Measurements from ENCODE around the gene BEND3. TPM values are rescaled to one million over a fixed set of nuclear protein-coding genes. Genes with fewer than 3 reads are reported as not detected.
"Not testable (repeated sequence)": the region's sequence is repeated elsewhere in the genome, so short reads cannot be mapped to it uniquely, and the experiment has no call there.

The BEND3 gene
- total RNA-seq, 1 donor from 2014 or later: 3.8 TPM

DNA sequence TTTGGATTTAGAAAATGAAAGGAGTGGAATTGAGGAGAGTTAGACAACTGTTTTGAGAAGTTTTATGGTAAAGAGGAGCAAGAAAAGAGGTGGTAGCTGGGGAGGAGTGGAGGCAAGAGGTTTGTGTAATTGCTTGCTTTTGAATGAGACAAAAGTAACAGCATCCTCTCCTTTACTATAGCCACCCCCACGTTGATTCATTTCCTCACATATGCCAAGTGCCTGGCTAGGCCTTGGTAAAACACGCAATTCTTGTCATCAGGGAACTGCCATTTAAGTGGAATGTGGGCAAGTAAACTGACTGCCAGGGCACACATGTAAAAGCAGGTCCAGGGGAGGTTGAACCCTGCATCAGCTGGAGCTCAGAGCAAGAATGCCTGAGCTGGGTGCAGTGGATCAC is 83.3 kb downstream of the BEND3 start:
- Histone ChIP-seq H3K36me3 (no peaks in the 10 kb centered on the region), H3K27ac (no peak overlapping the region), H3K9me3 (no peaks in the 10 kb centered on the region), H3K4me1 (no peaks in the 10 kb centered on the region), H3K4me3 (no peak overlapping the region), H3K27me3 (no peaks in the 10 kb centered on the region)
- ATAC-seq (no peak), DNase-seq (no peak)
- intact Hi-C loops (cut with DNase I): no loop called here
- TF ChIP-seq, protein P1, sequence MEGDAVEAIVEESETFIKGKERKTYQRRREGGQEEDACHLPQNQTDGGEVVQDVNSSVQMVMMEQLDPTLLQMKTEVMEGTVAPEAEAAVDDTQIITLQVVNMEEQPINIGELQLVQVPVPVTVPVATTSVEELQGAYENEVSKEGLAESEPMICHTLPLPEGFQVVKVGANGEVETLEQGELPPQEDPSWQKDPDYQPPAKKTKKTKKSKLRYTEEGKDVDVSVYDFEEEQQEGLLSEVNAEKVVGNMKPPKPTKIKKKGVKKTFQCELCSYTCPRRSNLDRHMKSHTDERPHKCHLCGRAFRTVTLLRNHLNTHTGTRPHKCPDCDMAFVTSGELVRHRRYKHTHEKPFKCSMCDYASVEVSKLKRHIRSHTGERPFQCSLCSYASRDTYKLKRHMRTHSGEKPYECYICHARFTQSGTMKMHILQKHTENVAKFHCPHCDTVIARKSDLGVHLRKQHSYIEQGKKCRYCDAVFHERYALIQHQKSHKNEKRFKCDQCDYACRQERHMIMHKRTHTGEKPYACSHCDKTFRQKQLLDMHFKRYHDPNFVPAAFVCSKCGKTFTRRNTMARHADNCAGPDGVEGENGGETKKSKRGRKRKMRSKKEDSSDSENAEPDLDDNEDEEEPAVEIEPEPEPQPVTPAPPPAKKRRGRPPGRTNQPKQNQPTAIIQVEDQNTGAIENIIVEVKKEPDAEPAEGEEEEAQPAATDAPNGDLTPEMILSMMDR (IDR thresholded peaks at IDR 0.05): no peak

DNA sequence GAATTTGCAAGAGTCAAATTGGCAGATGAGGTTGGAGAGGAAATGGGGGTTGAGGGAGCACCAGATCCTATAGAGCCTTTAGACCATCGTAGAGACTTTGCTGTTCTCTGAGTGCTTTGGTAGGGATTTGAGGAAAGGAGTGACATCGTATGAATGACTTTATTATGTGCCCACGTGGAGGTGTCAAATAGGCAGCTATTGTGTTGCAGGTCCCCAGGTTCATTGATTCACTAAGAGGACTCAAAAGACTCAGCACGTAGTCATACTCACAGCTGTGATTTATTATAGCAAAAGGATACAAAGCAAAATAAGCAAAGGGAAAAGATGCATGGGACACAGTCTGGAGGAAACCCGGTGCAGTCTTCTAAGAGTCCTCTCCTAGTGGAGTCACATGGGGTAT is 85.2 kb downstream of the BEND3 start:
- H3K27ac ChIP-seq: no peak overlapping the region
- no peaks in the 10 kb centered on the region for H3K27me3 ChIP-seq
- TF ChIP-seq, protein P1 (IDR thresholded peaks at IDR 0.05): no peak
- DNase-seq (no peak), ATAC-seq (no peak)
- H3K36me3 ChIP-seq: no peaks in the 10 kb centered on the region
- H3K4me3 ChIP-seq: no peak overlapping the region
- intact Hi-C loops (cut with DNase I): no loop called here
- no peaks in the 10 kb centered on the region for H3K4me1 ChIP-seq
- no peaks in the 10 kb centered on the region for H3K9me3 ChIP-seq

DNA sequence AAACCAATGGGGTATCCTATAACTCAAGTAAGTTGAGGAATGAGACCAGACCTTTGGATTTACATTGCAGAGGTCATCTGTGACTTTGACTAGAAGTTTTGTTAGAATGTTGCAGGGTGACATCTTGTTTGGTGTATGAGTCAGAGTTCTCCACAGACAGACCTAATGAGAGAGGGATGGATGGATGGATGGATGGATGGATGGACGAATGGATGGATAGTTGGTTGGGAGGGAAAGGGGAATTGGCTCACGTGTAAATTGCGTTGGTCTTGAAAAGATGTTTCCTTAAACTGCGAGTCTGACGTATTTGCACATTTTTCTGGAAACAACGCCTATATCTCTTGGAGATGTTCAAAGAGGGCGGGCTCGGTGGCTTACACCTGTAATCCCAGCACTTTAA is 88.3 kb downstream of the BEND3 start:
- intact Hi-C loops (cut with DNase I): no loop called here
- ATAC-seq (no peak), DNase-seq (no peak)
- H3K4me3 ChIP-seq: no peak overlapping the region
- H3K9me3 ChIP-seq: no peaks in the 10 kb centered on the region
- TF ChIP-seq, protein P1 (IDR thresholded peaks at IDR 0.05): no peak
- no peaks in the 10 kb centered on the region for H3K4me1 ChIP-seq
- H3K27me3 ChIP-seq: no peaks in the 10 kb centered on the region
- H3K27ac ChIP-seq: no peak overlapping the region
- H3K36me3 ChIP-seq: no peaks in the 10 kb centered on the region

DNA sequence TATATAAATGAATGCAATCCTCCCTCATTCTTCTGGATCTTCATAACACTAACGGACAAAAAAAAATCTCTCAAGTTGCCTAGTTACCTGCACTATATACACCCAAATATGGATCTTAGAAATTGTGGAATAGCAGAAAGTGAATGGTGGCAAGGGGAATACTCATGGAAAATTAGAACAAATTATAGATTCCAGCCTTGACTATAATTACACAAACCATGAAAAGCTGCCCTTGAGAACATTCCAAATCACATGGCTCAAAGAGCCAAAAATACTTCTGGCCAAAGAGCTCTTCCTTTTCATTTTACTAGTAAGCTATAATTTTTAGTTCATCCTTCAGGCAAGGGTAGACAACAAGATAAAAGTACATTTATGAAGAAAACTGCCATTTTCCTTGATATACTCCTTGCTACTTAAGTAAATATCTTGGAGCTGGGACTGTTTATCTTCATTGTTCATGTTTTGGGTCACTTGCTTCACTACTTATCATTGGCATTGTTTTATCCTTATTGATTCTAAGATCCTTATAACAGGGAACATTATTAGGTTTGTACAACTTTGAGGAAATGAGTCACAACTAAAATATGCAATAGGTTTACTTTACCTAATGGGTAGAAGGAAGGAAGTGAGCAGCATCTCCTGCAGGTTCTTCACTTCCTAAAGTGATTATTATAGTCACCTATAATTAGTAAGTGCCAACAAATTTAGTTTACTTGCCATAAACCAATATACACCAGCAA is 93.7 kb downstream of the BEND3 start:
- H3K4me1 ChIP-seq: no peaks in the 10 kb centered on the region
- DNase-seq (no peak), ATAC-seq (no peak)
- no peaks in the 10 kb centered on the region for H3K27me3 ChIP-seq
- H3K36me3 ChIP-seq: no peaks in the 10 kb centered on the region
- H3K27ac ChIP-seq: no peak overlapping the region
- no peak overlapping the region for H3K4me3 ChIP-seq
- H3K9me3 ChIP-seq: no peaks in the 10 kb centered on the region
- TF ChIP-seq, protein P1 (IDR thresholded peaks at IDR 0.05): no peak
- intact Hi-C loops (cut with DNase I): no loop called here

DNA sequence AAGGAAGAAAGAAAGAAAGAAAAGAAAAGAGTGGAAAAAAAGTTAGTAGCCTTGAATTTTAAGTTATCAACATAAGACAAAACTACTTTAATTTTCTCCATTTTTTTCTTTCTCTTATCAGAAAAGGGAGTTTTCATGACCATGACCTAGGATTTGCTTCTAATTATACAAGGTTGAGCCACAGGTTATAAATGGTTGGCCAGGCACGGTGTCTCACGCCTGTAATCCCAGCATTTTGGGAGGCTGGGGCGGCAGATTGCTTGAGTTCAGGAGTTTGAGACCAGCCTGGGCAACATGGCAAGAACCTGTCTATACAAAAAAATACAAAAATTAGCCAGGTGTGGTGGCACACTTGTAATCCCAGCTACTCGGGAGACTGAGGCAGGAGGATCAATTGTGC is 95.1 kb downstream of the BEND3 start:
- Histone ChIP-seq H3K36me3 (no peaks in the 10 kb centered on the region), H3K27ac (no peak overlapping the region), H3K27me3 (no peaks in the 10 kb centered on the region), H3K9me3 (no peaks in the 10 kb centered on the region), H3K4me1 (no peaks in the 10 kb centered on the region), H3K4me3 (no peak overlapping the region)
- ATAC-seq (no peak), DNase-seq (no peak)
- intact Hi-C loops (cut with DNase I): no loop called here
- TF ChIP-seq, protein P1 (IDR thresholded peaks at IDR 0.05): no peak

DNA sequence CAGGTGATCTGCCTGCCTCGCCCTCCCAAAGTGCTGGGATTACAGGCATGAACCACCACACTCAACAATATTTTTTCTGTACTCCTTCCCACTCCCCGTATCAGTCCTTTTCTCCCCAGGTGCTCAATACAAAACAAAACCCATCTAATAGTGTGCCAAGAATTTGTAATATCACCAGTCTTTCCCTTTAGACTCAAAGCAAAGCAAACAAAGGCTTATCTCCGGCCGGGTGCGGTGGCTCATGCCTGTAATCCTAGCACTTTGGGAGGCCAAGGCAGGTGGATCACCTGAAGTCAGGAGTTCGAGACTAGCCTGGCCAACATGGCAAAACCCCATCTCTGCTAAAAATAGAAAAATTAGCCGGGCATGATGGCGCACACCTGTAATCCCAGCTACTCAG is 95.7 kb downstream of the BEND3 start:
- intact Hi-C loops (cut with DNase I); H3K27ac ChIP-seq; DNase-seq: not testable (repeated sequence)

More for the DNA sequence above, 95.7 kb downstream of the BEND3 start:
- not testable (repeated sequence) for ATAC-seq, H3K9me3 ChIP-seq, H3K4me3 ChIP-seq, H3K36me3 ChIP-seq, H3K27me3 ChIP-seq, H3K4me1 ChIP-seq

Data from upper lobe of right lung (tissue), 1 donor.